GM23338 (cell line): Measurements from ENCODE around the gene METTL5. TPM values are rescaled to one million over a fixed set of nuclear protein-coding genes. Genes with fewer than 3 reads are reported as not detected.

ENCODE experiments used
- ATAC-seq: fragments of 200-7000 bp; cut with Tn5 transposase; 3 replicates; pipeline ENCODE4 v1.9.1; 2020
- DNase-seq: peaks from one replicate; pipeline ENCODE4 v3.0.0-alpha.2; 2015; ENCODE audit warnings: low spot score
- H2AFZ ChIP-seq: fragments of 200-600 bp; sonication (generic); 2 replicates; pipeline ENCODE4 v1.8.0; 2016; ENCODE audit warnings: antibody characterized with exemption, mild to moderate bottlenecking, moderate library complexity
- H3F3A ChIP-seq: fragments of 200-600 bp; sonication (generic); replicated peaks from 2 replicates; pipeline ENCODE4 v1.8.0; 2017; ENCODE audit warnings: antibody characterized with exemption, mixed run types, low read depth
- H3K27ac ChIP-seq: fragments of 200-600 bp; sonication (generic); 2 replicates; pipeline ENCODE4 v1.6.1; 2016; ENCODE audit warnings: low read depth
- H3K27me3 ChIP-seq: fragments of 200-600 bp; sonication (generic); 2 replicates; pipeline ENCODE4 v1.8.0; 2016; ENCODE audit warnings: mild to moderate bottlenecking, mixed run types, moderate library complexity; ENCODE audit not compliant: insufficient read depth
- H3K36me3 ChIP-seq: fragments of 200-600 bp; sonication (generic); 2 replicates; pipeline ENCODE4 v1.8.0; 2016; ENCODE audit warnings: mild to moderate bottlenecking; ENCODE audit not compliant: insufficient read depth
- H3K4me1 ChIP-seq: fragments of 200-600 bp; sonication (generic); 2 replicates; pipeline ENCODE4 v1.8.0; 2016; ENCODE audit warnings: mild to moderate bottlenecking, moderate library complexity; ENCODE audit not compliant: insufficient read depth
- H3K4me2 ChIP-seq: fragments of 200-600 bp; sonication (generic); 2 replicates; pipeline ENCODE4 v1.7.1; 2017; ENCODE audit warnings: mixed run types
- H3K4me3 ChIP-seq: fragments of 200-600 bp; sonication (generic); 2 replicates; pipeline ENCODE4 v1.6.1; 2016; ENCODE audit warnings: mixed run types
- H3K79me2 ChIP-seq: fragments of 200-600 bp; sonication (generic); replicated peaks from 2 replicates; pipeline ENCODE4 v1.8.0; 2017; ENCODE audit warnings: mild to moderate bottlenecking; ENCODE audit not compliant: insufficient read depth
- H3K9me2 ChIP-seq: fragments of 200-600 bp; sonication (generic); 2 replicates; pipeline ENCODE4 v1.8.0; 2017; ENCODE audit not compliant: insufficient read depth
- H4K20me1 ChIP-seq: fragments of 200-600 bp; sonication (generic); replicated peaks from 2 replicates; pipeline ENCODE4 v1.8.0; 2017; ENCODE audit warnings: mild to moderate bottlenecking; ENCODE audit not compliant: insufficient read depth
- H3K27ac Mint-ChIP-seq: 2 replicates; pipeline ENCODE4 v1.8.0; 2020; ENCODE audit warnings: inconsistent platforms, mild to moderate bottlenecking, moderate library complexity, mixed read lengths
- H3K27me3 Mint-ChIP-seq: 3 replicates; pipeline ENCODE4 v1.8.0; 2022; ENCODE audit warnings: low read depth, mild to moderate bottlenecking, moderate library complexity, mixed read lengths, inconsistent platforms; ENCODE audit not compliant: insufficient read depth, poor library complexity
- H3K36me3 Mint-ChIP-seq: 3 replicates; pipeline ENCODE4 v1.8.0; 2021; ENCODE audit warnings: low read depth, mild to moderate bottlenecking, inconsistent platforms, moderate library complexity, mixed read lengths
- H3K4me1 Mint-ChIP-seq: 3 replicates; pipeline ENCODE4 v1.8.0; 2020; ENCODE audit warnings: mild to moderate bottlenecking, inconsistent platforms, mixed read lengths
- H3K4me3 Mint-ChIP-seq: 3 replicates; pipeline ENCODE4 v1.8.0; 2021; ENCODE audit warnings: moderate library complexity, mild to moderate bottlenecking, inconsistent platforms, mixed read lengths
- H3K9me3 Mint-ChIP-seq: 3 replicates; pipeline ENCODE4 v1.8.0; 2020; ENCODE audit warnings: moderate library complexity, mild to moderate bottlenecking, inconsistent platforms, mixed read lengths
- EZH2phosphoT487 ChIP-seq: fragments of 200-600 bp; sonication (generic); IDR thresholded peaks from one replicate; pipeline ENCODE4 v1.8.1; 2018; ENCODE audit warnings: antibody characterized with exemption; ENCODE audit not compliant: unreplicated experiment
- JUNB ChIP-seq: IDR thresholded peaks from one replicate; pipeline ENCODE4 v1.6.1; 2016; ENCODE audit warnings: antibody characterized with exemption; ENCODE audit not compliant: unreplicated experiment
- NANOG ChIP-seq: IDR thresholded peaks from 2 replicates; pipeline ENCODE4 v1.6.1; 2016; ENCODE audit warnings: antibody characterized with exemption, borderline replicate concordance
- POLR2AphosphoS5 ChIP-seq: IDR thresholded peaks from 2 replicates; pipeline ENCODE4 v1.6.1; 2016; ENCODE audit warnings: antibody characterized with exemption, low read depth
- STAT1 ChIP-seq: IDR thresholded peaks from one replicate; pipeline ENCODE4 v1.6.1; 2016; ENCODE audit warnings: antibody characterized with exemption; ENCODE audit not compliant: unreplicated experiment
- ZNF331 ChIP-seq: fragments of 250-450 bp; sonication (Bioruptor Pico); IDR thresholded peaks from 2 replicates; pipeline ENCODE4 v1.5.0; 2020; ENCODE audit warnings: low read depth, mild to moderate bottlenecking, moderate library complexity
- polyA plus RNA-seq: library from polyadenylated mRNA; unstranded; fragments of >200 nt; fragmentation: Nextera tagmentation; extraction: Ambion mirVana; gene quantifications from 2 replicates; pipeline ENCODE4 v1.2.1, GENCODE V29; 2016
- total RNA-seq: library from RNA; depleted of rRNA; stranded (reverse); fragments of >200 nt; shearing (Covaris generic); gene quantifications from 2 replicates; pipeline ENCODE4 v1.2.3, GENCODE V29; 2014
- TF ChIP-seq, protein P1 (sequence below): IDR thresholded peaks from 2 replicates; pipeline ENCODE4 v1.6.1; 2016; ENCODE audit warnings: antibody characterized with exemption
- TF ChIP-seq, protein P2 (sequence below): IDR thresholded peaks from one replicate; pipeline ENCODE4 v1.6.1; 2018; ENCODE audit warnings: antibody characterized with exemption; ENCODE audit not compliant: unreplicated experiment
- TF ChIP-seq, protein P3 (sequence below), 2 experiments: fragments of 200-600 bp in 1 of 2; sonication (generic) in 1 of 2; conservative IDR thresholded peaks; 2 replicates each; pipeline versions ENCODE4 v1.5.1 to v1.6.1; 2016 to 2017; ENCODE audit warnings: antibody characterized with exemption in 2 of 2, low read depth in 2 of 2, mild to moderate bottlenecking in 2 of 2, moderate library complexity in 1 of 2

METTL5 gene
- total and polyA plus RNA-seq, 2 experiments from 2014 or later = 74.8 to 233 TPM

- Mint-ChIP-seq H3K36me3 (peaks cover 32% of the 10 kb centered on the region), H3K27ac (no peak overlapping the region), H3K4me3 (peak overlapping the region; percentile 61), H3K9me3 (no peaks in the 10 kb centered on the region; the same call in 2 of the 3 replicates), H3K27me3 (peaks cover 12% of the 10 kb centered on the region), H3K4me1 (peaks cover 13% of the 10 kb centered on the region)
- no peak for DNase-seq
- Histone ChIP-seq H3K27me3 (no peaks in the 10 kb centered on the region; the same call in 1 of the 2 replicates), H2AFZ (no peak overlapping the region), H3K4me1 (peaks cover 9% of the 10 kb centered on the region; the same call in 1 of the 2 replicates), H4K20me1 (no peaks in the 10 kb centered on the region), H3K4me2 (peak overlapping the region; percentile 23; the same call in 1 of the 2 replicates), H3K79me2 (peaks cover 29% of the 10 kb centered on the region), H3K36me3 (0 out of 2 replicates have a peak, but pooled peaks cover 6% of the 10 kb centered on the region), H3F3A (no peaks in the 10 kb centered on the region), H3K4me3 (peak overlapping the region; percentile 80; the same call in 1 of the 2 replicates), H3K27ac (no peak overlapping the region), H3K9me2 (no peaks in the 10 kb centered on the region)
- TF ChIP-seq, protein P1, sequence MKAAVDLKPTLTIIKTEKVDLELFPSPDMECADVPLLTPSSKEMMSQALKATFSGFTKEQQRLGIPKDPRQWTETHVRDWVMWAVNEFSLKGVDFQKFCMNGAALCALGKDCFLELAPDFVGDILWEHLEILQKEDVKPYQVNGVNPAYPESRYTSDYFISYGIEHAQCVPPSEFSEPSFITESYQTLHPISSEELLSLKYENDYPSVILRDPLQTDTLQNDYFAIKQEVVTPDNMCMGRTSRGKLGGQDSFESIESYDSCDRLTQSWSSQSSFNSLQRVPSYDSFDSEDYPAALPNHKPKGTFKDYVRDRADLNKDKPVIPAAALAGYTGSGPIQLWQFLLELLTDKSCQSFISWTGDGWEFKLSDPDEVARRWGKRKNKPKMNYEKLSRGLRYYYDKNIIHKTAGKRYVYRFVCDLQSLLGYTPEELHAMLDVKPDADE = no peak
- no peak for TF ChIP-seq STAT1
- TF ChIP-seq, protein P2, sequence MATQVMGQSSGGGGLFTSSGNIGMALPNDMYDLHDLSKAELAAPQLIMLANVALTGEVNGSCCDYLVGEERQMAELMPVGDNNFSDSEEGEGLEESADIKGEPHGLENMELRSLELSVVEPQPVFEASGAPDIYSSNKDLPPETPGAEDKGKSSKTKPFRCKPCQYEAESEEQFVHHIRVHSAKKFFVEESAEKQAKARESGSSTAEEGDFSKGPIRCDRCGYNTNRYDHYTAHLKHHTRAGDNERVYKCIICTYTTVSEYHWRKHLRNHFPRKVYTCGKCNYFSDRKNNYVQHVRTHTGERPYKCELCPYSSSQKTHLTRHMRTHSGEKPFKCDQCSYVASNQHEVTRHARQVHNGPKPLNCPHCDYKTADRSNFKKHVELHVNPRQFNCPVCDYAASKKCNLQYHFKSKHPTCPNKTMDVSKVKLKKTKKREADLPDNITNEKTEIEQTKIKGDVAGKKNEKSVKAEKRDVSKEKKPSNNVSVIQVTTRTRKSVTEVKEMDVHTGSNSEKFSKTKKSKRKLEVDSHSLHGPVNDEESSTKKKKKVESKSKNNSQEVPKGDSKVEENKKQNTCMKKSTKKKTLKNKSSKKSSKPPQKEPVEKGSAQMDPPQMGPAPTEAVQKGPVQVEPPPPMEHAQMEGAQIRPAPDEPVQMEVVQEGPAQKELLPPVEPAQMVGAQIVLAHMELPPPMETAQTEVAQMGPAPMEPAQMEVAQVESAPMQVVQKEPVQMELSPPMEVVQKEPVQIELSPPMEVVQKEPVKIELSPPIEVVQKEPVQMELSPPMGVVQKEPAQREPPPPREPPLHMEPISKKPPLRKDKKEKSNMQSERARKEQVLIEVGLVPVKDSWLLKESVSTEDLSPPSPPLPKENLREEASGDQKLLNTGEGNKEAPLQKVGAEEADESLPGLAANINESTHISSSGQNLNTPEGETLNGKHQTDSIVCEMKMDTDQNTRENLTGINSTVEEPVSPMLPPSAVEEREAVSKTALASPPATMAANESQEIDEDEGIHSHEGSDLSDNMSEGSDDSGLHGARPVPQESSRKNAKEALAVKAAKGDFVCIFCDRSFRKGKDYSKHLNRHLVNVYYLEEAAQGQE = no peak
- ATAC-seq = no peak
These were observed 1.8 kb downstream of the METTL5 start for GRCh38 chr2:169822785-169823392.

- H3K79me2 ChIP-seq = peaks cover 29% of the 10 kb centered on the region
- no peaks in the 10 kb centered on the region for H3F3A ChIP-seq
- Mint-ChIP-seq H3K9me3 (peaks cover 7% of the 10 kb centered on the region; the same call in 2 of the 3 replicates), H3K4me1 (peaks cover 13% of the 10 kb centered on the region), H3K4me3 (no peak overlapping the region), H3K27ac (no peak overlapping the region), H3K27me3 (peaks cover 12% of the 10 kb centered on the region), H3K36me3 (peaks cover 41% of the 10 kb centered on the region)
- no peak overlapping the region for H3K27ac ChIP-seq
- peaks cover 11% of the 10 kb centered on the region; the same call in 1 of the 2 replicates for H3K36me3 ChIP-seq
- no peak for DNase-seq
- H3K4me2 ChIP-seq = no peak overlapping the region
- no peak overlapping the region for H3K4me3 ChIP-seq
- peaks cover 9% of the 10 kb centered on the region; the same call in 1 of the 2 replicates for H3K4me1 ChIP-seq
- H3K9me2 ChIP-seq = no peaks in the 10 kb centered on the region
- H4K20me1 ChIP-seq = no peaks in the 10 kb centered on the region
- H3K27me3 ChIP-seq = no peaks in the 10 kb centered on the region; the same call in 1 of the 2 replicates
- no peak overlapping the region for H2AFZ ChIP-seq
- ATAC-seq = no peak
- TF ChIP-seq, protein P1 = no peak
- TF ChIP-seq, protein P3, sequence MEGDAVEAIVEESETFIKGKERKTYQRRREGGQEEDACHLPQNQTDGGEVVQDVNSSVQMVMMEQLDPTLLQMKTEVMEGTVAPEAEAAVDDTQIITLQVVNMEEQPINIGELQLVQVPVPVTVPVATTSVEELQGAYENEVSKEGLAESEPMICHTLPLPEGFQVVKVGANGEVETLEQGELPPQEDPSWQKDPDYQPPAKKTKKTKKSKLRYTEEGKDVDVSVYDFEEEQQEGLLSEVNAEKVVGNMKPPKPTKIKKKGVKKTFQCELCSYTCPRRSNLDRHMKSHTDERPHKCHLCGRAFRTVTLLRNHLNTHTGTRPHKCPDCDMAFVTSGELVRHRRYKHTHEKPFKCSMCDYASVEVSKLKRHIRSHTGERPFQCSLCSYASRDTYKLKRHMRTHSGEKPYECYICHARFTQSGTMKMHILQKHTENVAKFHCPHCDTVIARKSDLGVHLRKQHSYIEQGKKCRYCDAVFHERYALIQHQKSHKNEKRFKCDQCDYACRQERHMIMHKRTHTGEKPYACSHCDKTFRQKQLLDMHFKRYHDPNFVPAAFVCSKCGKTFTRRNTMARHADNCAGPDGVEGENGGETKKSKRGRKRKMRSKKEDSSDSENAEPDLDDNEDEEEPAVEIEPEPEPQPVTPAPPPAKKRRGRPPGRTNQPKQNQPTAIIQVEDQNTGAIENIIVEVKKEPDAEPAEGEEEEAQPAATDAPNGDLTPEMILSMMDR (conservative IDR thresholded peaks at IDR 0.05; ENCODE audit: low read depth in 2 of 2) = no peak
- TF ChIP-seq NANOG (no peak), STAT1 (no peak), POLR2AphosphoS5 (no peak), ZNF331 (CRISPR knock-in tag) (no peak), JUNB (no peak), EZH2phosphoT487 (no peak)
These were observed 2.7 kb downstream of the METTL5 start for GRCh38 chr2:169822036-169822435.
